Sigmoid colon (tissue), 7 donors: ENCODE results near the gene TRIM25. TPM values are rescaled to one million over a fixed set of nuclear protein-coding genes. Genes with fewer than 3 reads are reported as not detected.

Source experiments
- DNase-seq: peaks from one replicate; pipeline ENCODE4 v3.0.0-alpha.2; 2019
- H3K27ac ChIP-seq, 4 donors: fragments of 200-600 bp; sonication (generic); one replicate each; pipeline ENCODE4 v1.5.1; 2016 to 2019; ENCODE audit warnings: mild to moderate bottlenecking in 1 of 4
- H3K27me3 ChIP-seq, 3 donors: fragments of 200-600 bp; sonication (generic); one replicate each; pipeline ENCODE4 v1.5.1; 2019; ENCODE audit warnings: mild to moderate bottlenecking in 1 of 3
- H3K36me3 ChIP-seq, 4 donors: fragments of 200-600 bp; sonication (generic); one replicate each; pipeline ENCODE4 v1.5.1; 2016 to 2019
- H3K4me1 ChIP-seq, 4 donors: fragments of 200-600 bp; sonication (generic); one replicate each; pipeline ENCODE4 v1.5.1; 2017 to 2019
- H3K4me3 ChIP-seq, 4 donors: fragments of 200-600 bp; sonication (generic); one replicate each; pipeline ENCODE4 v1.5.1; 2017 to 2019; ENCODE audit warnings: mild to moderate bottlenecking in 2 of 4, moderate library complexity in 1 of 4
- H3K9me3 ChIP-seq, 4 donors: fragments of 200-600 bp in 3 of 4; sonication (generic) in 3 of 4; one replicate each; pipeline versions ENCODE4 v1.5.1 to v1.6.1; 2013 to 2019
- CTCF ChIP-seq, 4 experiments: fragments of 450-650 bp in 3 of 4; fragments of 200-600 bp in 1 of 4; IDR thresholded peaks; one replicate each; pipeline ENCODE4 v1.5.1; 2016 to 2019; ENCODE audit warnings: antibody characterized with exemption in 4 of 4, mild to moderate bottlenecking in 3 of 4, moderate library complexity in 2 of 4
- EP300 ChIP-seq, 4 donors: sonication (generic); formaldehyde crosslinking; IDR thresholded peaks; one replicate each; pipeline ENCODE4 v1.6.1; 2017; ENCODE audit warnings: antibody characterized with exemption in 4 of 4
- POLR2A ChIP-seq, 2 donors: fragments of 450-650 bp; IDR thresholded peaks; one replicate each; pipeline ENCODE4 v1.6.1; 2016; ENCODE audit warnings: antibody characterized with exemption in 2 of 2, mild to moderate bottlenecking in 2 of 2, moderate library complexity in 2 of 2
- POLR2AphosphoS5 ChIP-seq, 4 donors: sonication (generic); formaldehyde crosslinking; IDR thresholded peaks; one replicate each; pipeline ENCODE4 v1.6.1; 2017; ENCODE audit warnings: antibody characterized with exemption in 4 of 4
- WGBS, 2 donors: extraction: QIAGEN DNeasy Blood & Tissue Kit; methylation state at CpG; one replicate each; pipeline ENCODE4 v1.1.7; 2013; 5-methylcytosine and 5-hydroxymethylcytosine counted together
- intact Hi-C: fragments of 100-400 bp; cut with DNase I; formaldehyde crosslinking; loops from one replicate; pipeline ENCODE4 v1.15.1; 2023
- polyA plus RNA-seq, 3 donors: library from polyadenylated mRNA; stranded (reverse); fragments of 200-250 nt; gene quantifications; one replicate each; pipeline ENCODE4 v1.2.3, GENCODE V29; 2013
- total RNA-seq, 4 donors: library from RNA; depleted of rRNA; stranded (reverse); fragments of >200 nt; gene quantifications; one replicate each; pipeline ENCODE4 v1.1.0, GENCODE V29; 2016
- donor health status: healthy with polysubstance abuse.
- donor health status: Bipolar disorder and iron deficiency.
- donor health status: healthy.

TRIM25 gene
- total and polyA plus RNA-seq, 7 donors = 10.8 to 51.6 (median 20.3) TPM

DNA sequence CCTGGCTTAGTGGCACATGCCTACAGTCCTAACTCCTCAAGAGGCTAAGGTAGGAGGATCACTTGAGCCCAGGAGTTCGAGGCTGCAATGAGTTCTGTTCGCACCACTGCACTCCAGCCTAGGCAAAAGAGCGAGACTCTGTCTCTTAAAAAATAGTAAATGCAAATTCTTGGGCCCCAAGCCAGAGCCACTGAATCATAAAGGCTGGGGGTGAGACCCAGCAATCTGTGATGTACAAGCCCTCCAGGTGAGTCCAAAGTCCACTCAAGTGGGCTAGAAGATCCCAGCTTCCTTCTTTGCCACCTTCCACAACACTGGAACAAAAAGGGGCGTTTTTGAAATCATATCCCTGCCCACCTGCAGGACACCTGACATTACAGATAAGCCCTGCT is 16.9 kb downstream of the TRIM25 start:
- H3K27me3 ChIP-seq = no peaks in the 10 kb centered on the region
- 38 to 67% methylated on average over 4 of the region's 4 CpGs for WGBS, 2 donors
- H3K4me1 ChIP-seq = no peaks in the 10 kb centered on the region
- no peaks in the 10 kb centered on the region for H3K9me3 ChIP-seq
- no peak for DNase-seq
- intact Hi-C loops = no loop called here
- no peak overlapping the region for H3K27ac ChIP-seq
- TF ChIP-seq POLR2AphosphoS5 (IDR thresholded peaks at IDR 0.05) (no peak), CTCF (IDR thresholded peaks at IDR 0.05) (no peak), EP300 (IDR thresholded peaks at IDR 0.05) (no peak), POLR2A (IDR thresholded peaks at IDR 0.05) (no peak)
- H3K4me3 ChIP-seq = no peak overlapping the region
- H3K36me3 ChIP-seq = peaks cover 7 to 99% (median 44%) of the 10 kb centered on the region in 4 donors

- Histone ChIP-seq H3K36me3 (peaks cover 7 to 99% (median 47%) of the 10 kb centered on the region in 4 donors), H3K4me3 (no peak overlapping the region), H3K27ac (no peak overlapping the region), H3K9me3 (no peaks in the 10 kb centered on the region), H3K4me1 (no peaks in the 10 kb centered on the region), H3K27me3 (no peaks in the 10 kb centered on the region)
- 76 to 77% methylated on average over 3 of the region's 3 CpGs for WGBS, 2 donors
- intact Hi-C loops = no loop called here
- DNase-seq = no peak
- TF ChIP-seq EP300 (IDR thresholded peaks at IDR 0.05) (no peak), CTCF (IDR thresholded peaks at IDR 0.05) (no peak), POLR2AphosphoS5 (IDR thresholded peaks at IDR 0.05) (no peak), POLR2A (IDR thresholded peaks at IDR 0.05) (no peak)
These were observed 17.5 kb downstream of the TRIM25 start for GRCh38 chr17:56896217-56896967.

DNA sequence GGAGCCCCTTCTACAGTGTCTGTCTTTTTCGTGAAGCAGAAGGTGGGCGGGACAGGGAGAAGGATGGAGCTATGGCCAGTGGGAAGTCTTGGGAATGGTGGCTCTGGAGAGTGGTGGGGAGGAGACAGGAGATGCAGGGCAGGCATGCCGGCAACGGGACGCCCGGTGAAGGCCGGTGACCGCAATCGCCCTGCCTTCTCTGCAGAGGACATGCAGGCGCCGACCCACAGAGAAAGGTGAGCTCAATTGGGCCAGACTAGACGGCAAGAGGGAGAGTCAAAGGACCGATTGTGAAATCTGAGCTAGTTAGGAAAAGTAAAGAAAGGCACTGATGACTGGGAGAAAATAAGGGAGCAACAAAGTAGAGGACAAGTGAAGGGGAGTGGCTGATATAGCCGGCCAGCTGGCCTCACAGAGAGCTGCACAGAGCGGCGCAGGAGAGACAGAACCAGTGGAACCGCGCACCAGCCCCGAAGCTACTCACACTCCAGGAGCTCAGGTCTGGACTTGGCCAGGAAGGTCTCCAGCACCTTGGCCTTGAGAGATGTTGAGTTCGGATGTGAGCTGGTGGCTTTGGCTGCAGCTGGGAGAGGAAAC is 18.9 kb downstream of the TRIM25 start:
- intact Hi-C loops = loop anchor here (5.0 kb wide), 1 partner anchor 42 kb away; no protein-coding TSS in a partner anchor
- H3K27me3 ChIP-seq = no peaks in the 10 kb centered on the region
- no peak overlapping the region for H3K4me3 ChIP-seq
- DNase-seq = no peak
- 95 to 96% methylated on average over 20 of the region's 20 CpGs for WGBS, 2 donors
- no peaks in the 10 kb centered on the region for H3K4me1 ChIP-seq
- TF ChIP-seq POLR2AphosphoS5 (IDR thresholded peaks at IDR 0.05) (no peak), EP300 (IDR thresholded peaks at IDR 0.05) (no peak), CTCF (IDR thresholded peaks at IDR 0.05) (no peak), POLR2A (IDR thresholded peaks at IDR 0.05) (no peak)
- H3K27ac ChIP-seq = no peak overlapping the region
- H3K9me3 ChIP-seq = no peaks in the 10 kb centered on the region
- peaks cover 7 to 99% (median 48%) of the 10 kb centered on the region in 4 donors for H3K36me3 ChIP-seq

DNA sequence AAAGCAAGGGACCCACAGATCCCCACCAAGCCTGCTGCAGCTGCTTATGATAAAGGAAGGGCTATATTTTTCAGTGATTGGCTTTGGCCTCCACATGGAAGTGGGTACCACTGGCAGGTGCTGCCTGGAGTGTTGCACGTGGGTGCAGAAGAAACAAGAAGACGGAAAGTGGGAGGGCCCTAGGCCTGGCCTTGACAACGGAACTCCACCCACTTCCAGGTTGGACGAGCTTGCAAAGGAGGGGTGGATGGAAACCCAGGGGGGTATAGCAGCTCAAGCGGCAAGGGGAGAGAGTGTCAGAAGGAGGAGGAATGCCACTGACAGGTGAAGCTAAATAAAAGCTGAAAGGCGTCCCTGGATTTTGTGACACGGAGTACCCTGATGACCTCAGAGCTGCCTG is 20.3 kb downstream of the TRIM25 start:
- WGBS, 2 donors = 88 to 89% methylated on average over 7 of the region's 7 CpGs
- peaks cover 7 to 90% (median 41%) of the 10 kb centered on the region in 4 donors for H3K36me3 ChIP-seq
- intact Hi-C loops = loop anchor here (5.0 kb wide), 1 partner anchor 44 kb away; no protein-coding TSS in a partner anchor
- H3K4me1 ChIP-seq = no peaks in the 10 kb centered on the region
- no peak for DNase-seq
- H3K27ac ChIP-seq = no peak overlapping the region
- no peaks in the 10 kb centered on the region for H3K9me3 ChIP-seq
- no peak for TF ChIP-seq CTCF (IDR thresholded peaks at IDR 0.05)
- TF ChIP-seq POLR2A (IDR thresholded peaks at IDR 0.05) = no peak
- no peak for TF ChIP-seq EP300 (IDR thresholded peaks at IDR 0.05)
- no peak for TF ChIP-seq POLR2AphosphoS5 (IDR thresholded peaks at IDR 0.05)
- H3K27me3 ChIP-seq = no peaks in the 10 kb centered on the region
- H3K4me3 ChIP-seq = no peak overlapping the region
